Activated CD4-positive, alpha-beta memory T cell treated with anti-CD3 and anti-CD28 coated beads, Interleukin-2, amount 10 ng/mL, durations not matched to agents 7 days and 5 days (primary cell): Measurements from ENCODE around the gene NR2F6. TPM values are rescaled to one million over a fixed set of nuclear protein-coding genes. Genes with fewer than 3 reads are reported as not detected.

ENCODE experiments used
- CTCF ChIA-PET: fragments of 350-600 bp; sonication (Branson Sonifier 250); formaldehyde crosslinking; loops from one replicate; lab custom pipeline; 2021; ENCODE audit warnings: antibody characterized with exemption, inconsistent platforms; lab: Charles Lee
- POLR2A ChIA-PET: fragments of 350-600 bp; sonication (Branson Sonifier 250); formaldehyde crosslinking; loops from one replicate; lab custom pipeline; 2021; ENCODE audit warnings: antibody characterized with exemption; lab: Charles Lee
- DNase-seq: peaks from one replicate; pipeline ENCODE4 v3.0.0-alpha.2; 2020
- H3K27ac Mint-ChIP-seq: one replicate; pipeline ENCODE4 v1.8.0; 2021; ENCODE audit warnings: mild to moderate bottlenecking, mixed read lengths
- H3K27me3 Mint-ChIP-seq: one replicate; pipeline ENCODE4 v1.8.0; 2021; ENCODE audit warnings: mixed read lengths
- H3K36me3 Mint-ChIP-seq: one replicate; pipeline ENCODE4 v1.8.0; 2021; ENCODE audit warnings: low read depth, mixed read lengths
- H3K4me1 Mint-ChIP-seq: one replicate; pipeline ENCODE4 v1.8.0; 2021; ENCODE audit warnings: mixed read lengths
- H3K4me3 Mint-ChIP-seq: one replicate; pipeline ENCODE4 v1.8.0; 2021; ENCODE audit warnings: mild to moderate bottlenecking, mixed read lengths
- H3K9me3 Mint-ChIP-seq: one replicate; pipeline ENCODE4 v1.8.0; 2021; ENCODE audit warnings: mixed read lengths
- total RNA-seq, 2 experiments: library from RNA; stranded (reverse); gene quantifications; one replicate each; pipeline ENCODE4 v1.2.3, GENCODE V29; 2021

NR2F6 gene
- total RNA-seq, 2 experiments from 2014 or later, result 5.7 to 6.5 TPM

DNA sequence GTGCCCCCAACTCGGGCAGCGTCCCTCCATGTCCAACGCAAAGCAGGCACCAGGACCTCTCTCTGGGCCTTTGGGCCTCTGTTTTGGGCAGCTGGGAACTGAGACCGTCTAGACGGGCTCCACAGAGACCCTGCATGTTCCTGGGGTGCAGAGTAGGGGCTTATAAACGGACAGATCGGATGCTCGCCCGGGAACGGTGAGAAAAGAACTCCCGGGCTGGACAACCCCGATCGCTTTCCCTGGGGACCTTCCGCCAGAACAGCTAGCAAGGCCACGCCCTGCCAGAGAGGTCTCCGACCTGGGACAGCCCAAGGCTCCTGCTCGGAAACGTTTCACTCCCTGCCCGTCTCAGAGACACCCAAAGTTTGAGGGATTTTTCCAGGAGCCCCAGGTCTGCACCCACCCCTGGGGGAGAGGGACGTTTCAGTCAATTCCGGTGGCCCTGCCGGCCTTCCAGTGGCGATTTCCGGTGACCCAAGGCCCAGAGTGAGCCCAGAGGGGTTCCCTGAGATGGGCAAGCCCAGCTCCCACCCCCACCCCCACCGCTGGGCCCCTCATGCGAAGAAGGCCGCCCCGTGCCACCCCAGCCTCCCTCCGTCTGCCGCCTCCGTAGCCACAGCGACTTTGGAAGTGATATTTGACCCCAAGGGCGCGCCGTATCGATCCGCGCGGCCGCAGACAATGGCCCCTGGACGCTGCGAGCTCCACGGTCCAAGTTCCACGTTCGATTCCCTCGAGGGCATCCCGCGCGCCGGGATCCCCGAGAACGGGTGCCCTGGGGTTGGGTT, 1.7 kb downstream of the NR2F6 start:
- CTCF ChIA-PET, result no interaction called here
- no peak for DNase-seq
- Mint-ChIP-seq H3K27ac (no peak overlapping the region), H3K4me1 (peaks cover 10% of the 10 kb centered on the region), H3K4me3 (peak overlapping the region; percentile 53), H3K27me3 (peaks cover 17% of the 10 kb centered on the region), H3K36me3 (no peaks in the 10 kb centered on the region), H3K9me3 (no peaks in the 10 kb centered on the region)
- POLR2A ChIA-PET, result interaction anchor here (0.8 to 1.4 kb wide), 3 partner anchors 8 to 18 kb away, joined by 3 to 5 read pairs (median 5); partner anchors contain the start of gene OCEL1

DNA sequence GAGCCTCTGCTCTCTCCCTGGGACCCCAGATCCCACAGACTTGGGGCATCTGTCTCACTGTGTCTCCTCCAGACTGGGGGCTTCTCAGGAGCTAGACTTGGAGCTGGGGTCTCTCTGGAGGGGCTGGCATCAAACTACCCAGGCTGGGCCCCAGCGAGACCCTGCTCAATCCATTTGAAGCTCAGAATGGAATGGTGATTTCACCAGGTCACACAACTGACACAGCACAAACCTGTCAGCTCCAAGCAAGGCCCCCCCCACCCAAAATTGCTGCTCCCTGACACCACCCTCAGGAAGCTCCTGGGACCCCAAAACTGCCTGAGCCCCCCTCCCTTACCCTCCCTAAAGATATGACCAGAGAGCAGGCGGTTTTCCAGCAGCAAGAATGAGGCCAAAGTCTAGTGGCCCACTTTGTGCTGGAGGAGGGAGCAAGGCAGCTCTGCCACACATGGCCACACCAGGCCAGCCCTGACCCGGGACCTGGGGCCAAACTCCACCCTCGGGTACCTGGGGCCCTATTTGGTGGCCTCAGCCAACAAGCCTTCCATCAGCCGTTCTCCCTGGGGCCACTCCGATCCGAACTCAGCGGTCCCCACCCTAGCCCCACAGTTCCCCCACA, 2.4 kb downstream of the NR2F6 start:
- Mint-ChIP-seq H3K27me3 (peaks cover 17% of the 10 kb centered on the region), H3K27ac (no peak overlapping the region), H3K9me3 (no peaks in the 10 kb centered on the region), H3K4me3 (no peak overlapping the region), H3K36me3 (no peaks in the 10 kb centered on the region), H3K4me1 (peaks cover 10% of the 10 kb centered on the region)
- ChIA-PET POLR2A (interaction anchor here (0.8 kb wide), 1 partner anchor 17 kb away, joined by 3 read pairs; no protein-coding TSS in a partner anchor), CTCF (no interaction called here)
- DNase-seq, result no peak

DNA sequence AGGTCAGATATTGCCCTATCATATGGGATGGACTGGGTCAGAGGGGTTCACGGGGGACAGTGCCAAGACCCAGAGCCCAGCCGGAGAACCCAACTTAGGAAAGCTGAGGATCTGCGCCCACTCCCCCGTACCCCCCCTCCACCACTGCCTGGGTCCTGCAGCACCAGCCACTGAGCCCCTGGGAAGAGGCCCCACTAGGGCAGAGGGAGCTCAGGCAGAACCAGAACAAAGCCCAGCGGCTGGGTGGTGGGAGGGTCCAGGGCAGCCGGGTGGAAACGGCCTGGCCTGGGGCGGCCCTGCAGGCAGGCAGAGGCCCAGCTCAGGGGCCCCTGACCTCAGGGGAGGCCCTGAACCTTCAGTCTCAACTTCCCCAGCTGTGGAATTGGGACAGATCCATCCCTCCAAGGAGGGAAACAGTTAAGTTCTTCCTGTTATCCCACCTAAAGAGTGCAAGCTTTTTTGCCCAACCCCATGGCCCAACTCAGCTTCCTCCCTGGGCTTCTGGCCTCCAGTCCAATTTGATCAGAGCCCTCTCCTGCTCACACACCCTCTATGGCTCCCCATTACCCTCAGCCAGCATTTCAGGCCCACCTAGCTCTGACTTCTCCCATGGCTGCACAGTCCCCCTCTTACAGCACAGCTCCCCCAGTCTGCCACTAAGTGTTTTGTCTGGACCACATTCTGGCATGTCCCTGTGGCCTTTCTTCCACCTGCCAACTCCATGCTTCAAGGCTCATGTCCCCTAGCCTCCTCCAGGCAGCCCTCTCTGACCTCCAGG, 3.1 kb downstream of the NR2F6 start:
- POLR2A ChIA-PET, result interaction anchor here (1.1 to 1.5 kb wide), 2 partner anchors 10 to 16 kb away, joined by 3 to 5 read pairs; partner anchors contain the start of gene OCEL1
- CTCF ChIA-PET, result no interaction called here
- H3K27ac Mint-ChIP-seq, result no peak overlapping the region

DNA sequence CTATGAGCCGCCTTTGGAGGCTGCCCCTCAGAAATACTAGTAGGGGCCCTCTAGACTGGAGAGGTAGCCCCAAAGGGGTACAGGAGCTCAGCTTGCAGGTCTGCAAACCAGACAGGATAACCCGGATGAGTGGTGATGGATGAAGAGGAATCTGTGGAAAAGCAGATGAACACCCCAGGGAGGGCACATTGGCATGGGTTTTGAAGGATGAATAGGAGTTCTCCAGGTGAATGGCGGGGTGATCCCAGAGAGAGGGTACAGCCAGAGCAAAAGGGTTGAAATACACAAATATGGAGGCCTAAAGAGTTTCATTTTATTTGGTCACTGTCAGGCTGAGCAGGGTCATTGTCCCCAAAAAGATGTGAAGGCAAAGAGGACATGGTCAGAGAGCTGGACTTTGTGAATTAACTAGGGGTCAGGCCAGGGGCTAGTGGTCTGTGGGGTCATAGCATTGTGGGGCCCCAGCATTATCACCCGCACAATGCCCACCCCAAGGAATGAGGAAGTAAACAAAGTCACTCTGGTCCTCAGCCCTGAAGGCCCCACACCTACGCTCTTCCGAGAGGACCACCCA, 4.8 kb downstream of the NR2F6 start:
- POLR2A ChIA-PET, result no interaction called here
- CTCF ChIA-PET, result interaction anchor here (0.8 kb wide), 1 partner anchor 24 kb away, joined by 3 read pairs; the partner anchor contains the start of gene USHBP1
- Mint-ChIP-seq H3K4me1 (peaks cover 11% of the 10 kb centered on the region), H3K27ac (no peak overlapping the region), H3K9me3 (no peaks in the 10 kb centered on the region), H3K36me3 (no peaks in the 10 kb centered on the region), H3K27me3 (peaks cover 7% of the 10 kb centered on the region), H3K4me3 (no peak overlapping the region)
- no peak for DNase-seq

More for the DNA sequence above, 3.1 kb downstream of the NR2F6 start:
- Mint-ChIP-seq H3K4me1 (peaks cover 11% of the 10 kb centered on the region), H3K27me3 (peaks cover 17% of the 10 kb centered on the region), H3K4me3 (no peak overlapping the region), H3K9me3 (no peaks in the 10 kb centered on the region), H3K36me3 (no peaks in the 10 kb centered on the region)
- no peak for DNase-seq

DNA sequence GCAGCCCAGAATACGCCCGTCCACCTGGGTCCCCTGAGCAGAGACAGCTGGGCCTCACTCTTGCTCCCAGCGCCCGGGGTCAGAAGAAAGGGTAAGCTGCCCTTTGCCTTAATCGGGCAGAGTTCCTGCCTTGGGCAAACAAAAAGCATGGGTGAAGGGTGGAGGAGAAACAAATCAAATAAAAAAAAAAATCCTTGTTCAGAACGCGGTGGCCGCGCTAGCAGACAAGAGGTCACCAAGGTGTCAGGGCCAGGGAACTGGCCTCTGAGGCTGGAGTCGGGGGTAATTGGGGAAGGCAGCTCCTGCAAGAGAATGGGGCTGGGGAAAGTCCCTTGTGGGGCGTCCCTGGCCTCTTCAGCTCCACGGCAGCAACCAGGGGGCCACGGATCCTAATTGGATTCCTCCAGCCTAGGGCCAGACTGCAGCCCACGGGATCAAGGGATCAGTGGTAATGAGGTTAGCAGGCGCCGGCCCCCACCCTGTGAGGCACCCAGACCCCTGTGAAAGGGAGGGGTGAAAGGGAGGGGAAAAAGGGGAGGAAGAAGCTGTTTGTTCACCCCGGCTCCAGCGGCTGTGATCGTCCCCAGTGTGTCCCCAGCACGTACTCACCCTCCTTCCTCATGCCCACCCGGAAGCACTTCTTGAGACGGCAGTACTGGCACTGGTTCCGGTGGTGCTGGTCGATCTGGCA, 5.5 kb downstream of the NR2F6 start:
- DNase-seq, result no peak
- peaks cover 11% of the 10 kb centered on the region for H3K4me1 Mint-ChIP-seq
- CTCF ChIA-PET, result no interaction called here
- H3K4me3 Mint-ChIP-seq, result no peak overlapping the region
- no peaks in the 10 kb centered on the region for H3K36me3 Mint-ChIP-seq
- H3K9me3 Mint-ChIP-seq, result no peaks in the 10 kb centered on the region
- peaks cover 7% of the 10 kb centered on the region for H3K27me3 Mint-ChIP-seq
- POLR2A ChIA-PET, result no interaction called here
- no peak overlapping the region for H3K27ac Mint-ChIP-seq

DNA sequence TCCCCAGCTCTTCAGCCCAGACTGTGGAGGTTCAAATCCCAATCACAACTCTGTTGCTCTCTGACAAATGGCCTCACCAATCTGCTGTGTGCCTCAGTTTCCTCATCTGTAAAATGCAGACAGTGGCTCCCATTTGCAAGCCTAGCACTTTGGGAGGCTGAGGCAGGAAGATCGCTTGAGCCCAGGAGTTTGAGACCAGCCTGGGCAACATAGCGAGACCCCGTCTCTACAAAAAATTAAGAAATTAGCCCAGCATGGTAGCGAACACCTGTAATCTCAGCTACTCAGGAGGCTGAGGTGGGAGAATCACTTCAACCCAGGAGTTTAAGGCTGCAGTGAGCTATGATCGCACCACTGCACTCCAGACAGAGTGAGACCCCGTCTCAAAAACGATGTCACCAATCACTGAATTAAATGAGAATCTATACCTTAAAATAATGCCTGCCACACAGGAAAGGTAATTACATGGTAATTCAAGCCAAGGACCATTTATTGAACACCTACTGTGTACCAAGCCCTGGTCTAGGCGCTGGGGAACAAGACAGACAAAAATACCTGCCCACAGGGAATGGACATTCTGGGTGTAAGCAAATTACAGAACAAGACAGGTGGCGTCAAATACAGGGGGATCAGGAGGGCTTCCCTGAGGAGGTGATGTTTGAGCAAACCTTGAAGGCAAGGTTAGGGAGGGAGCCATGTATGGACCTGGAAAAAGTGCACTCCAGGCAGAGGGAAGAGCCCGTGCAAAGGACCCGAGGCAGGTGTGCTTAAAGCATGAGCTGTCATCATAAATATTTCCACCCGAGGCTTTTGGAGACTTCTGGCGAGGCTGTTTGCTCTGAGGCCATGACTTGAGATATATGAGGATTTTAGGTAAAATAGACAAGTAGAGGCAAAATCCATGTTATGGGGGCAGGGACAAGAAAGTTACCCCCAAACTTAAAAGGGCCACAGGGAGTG, 7.7 kb downstream of the NR2F6 start:
- H3K4me3 Mint-ChIP-seq, result no peak overlapping the region
- H3K9me3 Mint-ChIP-seq, result no peaks in the 10 kb centered on the region

DNA sequence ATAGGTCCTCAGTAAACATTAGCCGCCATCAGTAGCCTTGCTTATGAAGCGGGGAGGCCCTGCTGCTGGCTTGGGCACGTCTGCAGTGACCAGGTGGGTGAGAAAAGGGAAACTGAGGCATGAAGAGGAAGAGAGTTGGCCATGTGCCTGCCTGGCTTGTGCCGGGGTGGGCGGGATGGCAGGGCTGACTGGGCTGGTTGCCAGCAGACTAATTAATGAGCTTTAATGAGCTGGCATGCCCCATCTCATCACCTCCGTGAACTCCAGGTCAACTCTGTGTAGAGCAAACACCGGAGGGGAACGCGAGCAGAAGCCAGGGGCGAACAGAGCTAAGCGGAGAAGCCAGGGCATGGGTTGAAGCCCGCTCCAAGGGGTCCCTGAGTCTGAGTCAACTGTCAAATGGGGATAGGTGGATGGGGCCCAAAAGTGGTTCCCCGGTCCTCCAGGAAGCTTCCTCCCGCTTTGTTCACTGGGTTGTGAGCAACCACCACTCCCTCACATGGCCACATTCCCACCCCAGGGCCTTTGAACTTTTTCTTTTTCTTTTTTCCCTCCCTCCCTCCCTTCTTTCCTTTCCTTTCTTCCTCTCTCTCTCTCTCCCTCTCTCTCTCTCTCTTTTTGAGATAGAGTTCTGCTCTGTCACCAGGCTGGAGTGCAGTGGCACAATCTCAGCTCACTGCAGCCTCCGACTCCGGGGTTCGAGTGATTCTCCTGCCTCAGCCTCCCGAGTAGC, 8.7 kb downstream of the NR2F6 start:
- H3K27ac Mint-ChIP-seq, result no peak overlapping the region
- H3K27me3 Mint-ChIP-seq, result no peaks in the 10 kb centered on the region
- POLR2A ChIA-PET, result interaction anchor here (3.4 kb wide), 1 partner anchor 11 kb away, joined by 28 read pairs; the partner anchor contains the start of gene OCEL1
- peak overlapping the region; percentile 24 for H3K4me3 Mint-ChIP-seq
- no peak for DNase-seq
- peaks cover 2% of the 10 kb centered on the region for H3K36me3 Mint-ChIP-seq
- no peaks in the 10 kb centered on the region for H3K9me3 Mint-ChIP-seq
- CTCF ChIA-PET, result interaction anchor here (0.6 to 2.3 kb wide), 3 partner anchors 11 to 103 kb away, joined by 4 to 13 read pairs (median 7); partner anchors contain the start of genes OCEL1 and USE1
- peaks cover 17% of the 10 kb centered on the region for H3K4me1 Mint-ChIP-seq

More for the DNA sequence above, 7.7 kb downstream of the NR2F6 start:
- Mint-ChIP-seq H3K36me3 (no peaks in the 10 kb centered on the region), H3K27ac (peak overlapping the region; percentile 18), H3K27me3 (no peaks in the 10 kb centered on the region), H3K4me1 (peaks cover 17% of the 10 kb centered on the region)
- ChIA-PET CTCF (interaction anchor here (1.0 to 1.6 kb wide), 2 partner anchors 23 to 29 kb away, joined by 4 to 6 read pairs; partner anchors contain the start of genes BABAM1 and USE1), POLR2A (no interaction called here)
- DNase-seq, result no peak

DNA sequence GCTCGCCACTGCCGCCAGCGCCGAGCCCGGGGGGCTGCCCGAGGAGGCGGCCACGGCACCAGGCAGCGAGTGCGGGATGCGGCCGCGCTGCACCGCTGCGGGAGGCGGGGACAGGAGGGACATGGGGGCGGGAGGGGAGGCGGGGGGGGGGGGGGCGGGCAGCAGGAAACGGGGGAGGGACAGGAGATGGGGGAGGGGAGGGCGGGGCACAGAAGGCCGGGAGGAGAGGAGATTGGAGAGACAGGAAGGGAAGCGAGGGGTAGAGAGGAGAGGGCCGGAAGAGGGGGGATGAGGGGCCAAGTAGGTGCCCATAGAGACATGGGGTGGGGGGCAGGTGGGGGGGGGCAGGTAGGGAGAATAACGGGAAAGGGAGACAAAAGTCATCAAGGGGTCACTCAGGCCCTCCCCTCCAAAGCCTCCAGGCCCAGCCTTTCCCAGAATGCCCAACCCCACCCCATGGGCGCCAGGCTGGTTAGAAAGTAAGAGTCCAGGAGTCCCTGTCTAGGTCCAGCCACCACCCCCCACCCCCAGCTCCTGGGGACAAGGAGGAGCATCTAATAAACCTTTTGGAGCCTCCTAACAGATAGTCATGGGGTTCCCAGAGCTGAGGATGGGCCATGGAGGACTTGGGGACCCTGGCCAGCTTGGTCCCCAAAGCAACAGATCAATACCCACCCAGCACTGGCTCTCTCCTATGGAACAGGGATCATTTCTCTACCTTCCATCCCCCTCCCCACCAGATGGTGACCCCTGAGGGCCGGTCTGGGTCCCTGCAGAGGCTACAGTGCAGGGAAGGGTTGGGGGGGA, 9.5 kb downstream of the NR2F6 start:
- Mint-ChIP-seq H3K4me3 (peak overlapping the region; percentile 76), H3K4me1 (peaks cover 17% of the 10 kb centered on the region), H3K36me3 (peaks cover 6% of the 10 kb centered on the region), H3K27ac (peak overlapping the region; percentile 68), H3K27me3 (no peaks in the 10 kb centered on the region), H3K9me3 (no peaks in the 10 kb centered on the region)
- ChIA-PET CTCF (interaction anchor here (0.7 to 2.3 kb wide), 17 partner anchors 10 to 163 kb away, joined by 3 to 15 read pairs (median 4); partner anchors contain the start of genes ANKLE1, BABAM1, HAUS8 and OCEL1), POLR2A (interaction anchor here (0.8 to 3.4 kb wide), 9 partner anchors 9 to 161 kb away, joined by 3 to 28 read pairs (median 4); partner anchors contain the start of genes ANKLE1, HAUS8, MYO9B and OCEL1)
- DNase-seq, result no peak

DNA sequence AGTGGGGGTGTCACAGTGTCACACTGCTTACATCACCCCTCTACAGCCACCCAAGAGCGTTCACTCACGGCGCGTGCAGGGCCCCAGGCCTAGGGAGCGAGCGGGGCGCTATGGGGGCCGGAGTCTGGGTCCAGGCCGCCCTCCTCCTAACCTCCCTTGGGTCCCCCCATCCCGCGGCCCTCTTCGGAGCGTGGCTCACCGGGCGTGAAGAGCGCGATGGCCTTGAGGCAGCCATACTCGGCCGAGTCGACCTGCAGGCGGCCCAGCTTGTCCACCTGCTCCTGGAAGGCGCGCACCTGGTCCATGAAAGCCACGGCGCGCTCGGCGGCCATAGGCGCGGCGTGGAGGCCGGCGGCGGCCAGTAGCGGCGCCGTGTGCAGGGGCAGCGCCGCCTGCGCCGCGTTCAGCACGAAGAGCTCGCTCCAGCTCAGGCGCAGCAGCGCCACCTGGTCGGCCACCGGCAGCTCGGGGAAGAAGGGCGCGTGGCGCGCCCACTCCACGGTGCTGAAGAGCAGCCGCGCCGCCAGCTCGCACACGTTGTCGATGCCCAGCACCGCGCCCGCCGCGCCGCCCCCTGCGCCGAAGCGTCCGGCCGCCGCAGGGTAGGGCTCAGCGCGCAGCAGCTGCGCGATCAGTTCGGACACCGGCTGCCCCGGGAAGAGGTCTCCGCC, 10.3 kb downstream of the NR2F6 start:
- CTCF ChIA-PET, result interaction anchor here (0.6 to 2.3 kb wide), 17 partner anchors 9 to 162 kb away, joined by 3 to 15 read pairs (median 4); partner anchors contain the start of genes ANKLE1, BABAM1, HAUS8 and OCEL1
- no peaks in the 10 kb centered on the region for H3K27me3 Mint-ChIP-seq

More for the DNA sequence above, 10.3 kb downstream of the NR2F6 start:
- H3K36me3 Mint-ChIP-seq, result peaks cover 9% of the 10 kb centered on the region
- peaks cover 17% of the 10 kb centered on the region for H3K4me1 Mint-ChIP-seq
- peak; percentile 79 for DNase-seq
- H3K4me3 Mint-ChIP-seq, result peak overlapping the region; percentile 76
- H3K27ac Mint-ChIP-seq, result peak overlapping the region; percentile 76
- H3K9me3 Mint-ChIP-seq, result no peaks in the 10 kb centered on the region
- POLR2A ChIA-PET, result interaction anchor here (0.6 to 3.4 kb wide), 10 partner anchors 9 to 233 kb away, joined by 3 to 28 read pairs (median 4); partner anchors contain the start of genes ANKLE1, HAUS8, MYO9B and OCEL1
